CD14-positive monocyte (primary cell): ENCODE measurements around the gene PLXNA1. TPM values are rescaled to one million over a fixed set of nuclear protein-coding genes. Genes with fewer than 3 reads are reported as not detected.
A peak's percentile ranks its signal among the peaks of the same experiment; 100 is the strongest.

Source experiments
- DNase-seq, 3 donors: peaks; one replicate each; pipeline ENCODE4 v3.0.0-alpha.2; 2011 to 2022
- H2AFZ ChIP-seq: 2 replicates; pipeline ENCODE4 v1.6.0; 2012; ENCODE audit warnings: mild to moderate bottlenecking, low read depth, low read length, inconsistent platforms; ENCODE audit not compliant: insufficient read depth, poor library complexity, severe bottlenecking
- H3K27ac ChIP-seq, 2 donors: 1 replicate in 1 of 2; 2 replicates in 1 of 2; pipeline ENCODE4 v1.5.1; 2012 to 2013; ENCODE audit warnings: low read length in 2 of 2, control low read depth in 1 of 2, inconsistent platforms in 1 of 2, low read depth in 1 of 2, mild to moderate bottlenecking in 1 of 2
- H3K27me3 ChIP-seq, 2 donors: one replicate each; pipeline versions ENCODE4 v1.6.0 to v1.6.1; 2011 to 2013; ENCODE audit warnings: low read length in 2 of 2; ENCODE audit not compliant: control insufficient read depth in 2 of 2, insufficient read depth in 2 of 2
- H3K36me3 ChIP-seq, 2 donors: replicated peaks in 1 of 2; 1 replicate in 1 of 2; 2 replicates in 1 of 2; pipeline versions ENCODE4 v1.5.1 to v1.6.1; 2012 to 2013; ENCODE audit warnings: low read length in 2 of 2, control low read depth in 1 of 2, inconsistent platforms in 1 of 2, mild to moderate bottlenecking in 1 of 2; ENCODE audit not compliant: insufficient read depth in 2 of 2, control insufficient read depth in 1 of 2
- H3K4me1 ChIP-seq, 2 donors: 1 replicate in 1 of 2; 2 replicates in 1 of 2; pipeline versions ENCODE4 v1.5.1 to v1.6.1; 2012 to 2013; ENCODE audit warnings: low read length in 2 of 2, control low read depth in 1 of 2, inconsistent platforms in 1 of 2, mild to moderate bottlenecking in 1 of 2, moderate library complexity in 1 of 2; ENCODE audit not compliant: insufficient read depth in 2 of 2, control insufficient read depth in 1 of 2
- H3K4me2 ChIP-seq: replicated peaks from 2 replicates; pipeline ENCODE3; 2012; ENCODE audit warnings: low read length, moderate library complexity, mild to moderate bottlenecking; ENCODE audit not compliant: poor library complexity, severe bottlenecking; ENCODE audit errors: extremely low read depth
- H3K4me3 ChIP-seq, 3 experiments: fragments of 200-600 bp in 1 of 3; sonication (generic) in 1 of 3; replicated peaks in 1 of 3; 1 replicate in 2 of 3; 2 replicates in 1 of 3; pipeline ENCODE4 v1.5.1; 2011 to 2013; ENCODE audit warnings: low read length in 3 of 3, mild to moderate bottlenecking in 3 of 3, control low read depth in 2 of 3, low read depth in 2 of 3, inconsistent platforms in 1 of 3, moderate library complexity in 1 of 3
- H3K79me2 ChIP-seq: 2 replicates; pipeline ENCODE4 v1.6.0; 2012; ENCODE audit warnings: mild to moderate bottlenecking, control low read depth, inconsistent platforms, low read length, moderate library complexity; ENCODE audit not compliant: insufficient read depth
- H3K9ac ChIP-seq: 2 replicates; pipeline ENCODE4 v1.6.0; 2017; ENCODE audit warnings: low read length, mild to moderate bottlenecking; ENCODE audit not compliant: insufficient read depth, poor library complexity, severe bottlenecking
- H3K9me3 ChIP-seq, 2 donors: replicated peaks in 1 of 2; 1 replicate in 1 of 2; 2 replicates in 1 of 2; pipeline versions ENCODE4 v1.5.1 to v1.6.1; 2012 to 2013; ENCODE audit warnings: low read length in 2 of 2, control low read depth in 1 of 2; ENCODE audit not compliant: control insufficient read depth in 1 of 2, insufficient read depth in 1 of 2
- H4K20me1 ChIP-seq: 2 replicates; pipeline ENCODE4 v1.6.0; 2012; ENCODE audit warnings: mild to moderate bottlenecking, low read length, control low read depth, moderate library complexity; ENCODE audit not compliant: insufficient read depth
- H3K27ac Mint-ChIP-seq, 7 donors: one replicate each; pipeline ENCODE4 v1.8.0; 2020; ENCODE audit warnings: mild to moderate bottlenecking in 7 of 7, mixed read lengths in 7 of 7, moderate library complexity in 6 of 7, inconsistent platforms in 2 of 7
- H3K27me3 Mint-ChIP-seq, 3 donors: one replicate each; pipeline ENCODE4 v1.8.0; 2021 to 2022; ENCODE audit warnings: low read depth in 3 of 3, mild to moderate bottlenecking in 3 of 3, mixed read lengths in 3 of 3, moderate library complexity in 3 of 3, inconsistent platforms in 1 of 3
- H3K36me3 Mint-ChIP-seq, 2 donors: one replicate each; pipeline ENCODE4 v1.8.0; 2020; ENCODE audit warnings: mixed read lengths in 2 of 2, inconsistent platforms in 1 of 2, mild to moderate bottlenecking in 1 of 2
- H3K4me1 Mint-ChIP-seq: one replicate; pipeline ENCODE4 v1.8.0; 2020; ENCODE audit warnings: mild to moderate bottlenecking, mixed read lengths
- H3K4me3 Mint-ChIP-seq, 2 donors: one replicate each; pipeline ENCODE4 v1.8.0; 2020; ENCODE audit warnings: mild to moderate bottlenecking in 2 of 2, mixed read lengths in 2 of 2, moderate library complexity in 1 of 2
- H3K9me3 Mint-ChIP-seq, 7 donors: one replicate each; pipeline ENCODE4 v1.8.0; 2020 to 2022; ENCODE audit warnings: mixed read lengths in 7 of 7, mild to moderate bottlenecking in 6 of 7, moderate library complexity in 6 of 7, inconsistent platforms in 2 of 7
- WGBS: methylation state at CpG from one replicate; pipeline ENCODE4 v1.1.5; 2013; ENCODE audit warnings: missing lambda C conversion rate; ENCODE audit not compliant: insufficient coverage; 5-methylcytosine and 5-hydroxymethylcytosine counted together
- intact Hi-C, 2 donors: fragments of 100-400 bp; cut with micrococcal nuclease; formaldehyde crosslinking; loops; one replicate each; pipeline versions ENCODE4 v1.15.0 to v1.15.1; 2023
- polyA plus RNA-seq, 3 donors: library from polyadenylated mRNA; depleted of rRNA in 1 of 3; unstranded in 2 of 3; stranded (reverse) in 1 of 3; fragments of 300-500 nt in 2 of 3; fragments of >200 nt in 1 of 3; fragmentation: Illumina TruSeq in 2 of 3; gene quantifications; 1 replicate in 2 of 3; 2 replicates in 1 of 3; pipeline ENCODE4 v1.2.3, GENCODE V29; 2012 to 2021
- TF ChIP-seq, protein P1 (sequence below): fragments of 200-600 bp; IDR thresholded peaks from one replicate; pipeline ENCODE4 v1.8.0; 2022; ENCODE audit warnings: antibody characterized with exemption, mild to moderate bottlenecking

The PLXNA1 gene
- polyA plus RNA-seq, 3 donors, result 2.7 TPM; not detected in 2

DNA sequence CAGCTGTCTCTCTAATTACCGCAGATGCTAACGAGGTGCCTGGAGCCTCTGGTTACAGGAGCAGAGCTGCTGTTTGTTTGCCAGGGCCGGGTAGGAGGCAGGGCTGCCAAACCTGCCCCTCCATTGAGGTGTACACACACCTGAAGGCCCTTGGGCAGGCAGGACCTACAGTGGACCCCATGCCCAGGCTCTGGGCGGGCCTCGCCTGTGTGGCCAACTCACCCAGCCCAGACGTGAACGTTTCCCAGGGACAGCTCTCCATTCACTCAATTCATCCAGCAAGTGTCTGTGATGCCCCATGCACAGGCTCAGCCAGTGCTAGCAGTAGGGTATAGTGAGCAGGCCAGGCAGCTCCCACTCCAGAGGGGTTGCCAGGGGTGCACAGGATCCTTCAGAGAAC lies 43.7 kb downstream of the PLXNA1 start:
- WGBS, result 100% methylated on average over 5 of the region's 7 CpGs
- H4K20me1 ChIP-seq, result no peaks in the 10 kb centered on the region
- intact Hi-C loops, result no loop called here
- no peak for DNase-seq
- H3K36me3 ChIP-seq, result no peaks in the 10 kb centered on the region
- TF ChIP-seq, protein P1, sequence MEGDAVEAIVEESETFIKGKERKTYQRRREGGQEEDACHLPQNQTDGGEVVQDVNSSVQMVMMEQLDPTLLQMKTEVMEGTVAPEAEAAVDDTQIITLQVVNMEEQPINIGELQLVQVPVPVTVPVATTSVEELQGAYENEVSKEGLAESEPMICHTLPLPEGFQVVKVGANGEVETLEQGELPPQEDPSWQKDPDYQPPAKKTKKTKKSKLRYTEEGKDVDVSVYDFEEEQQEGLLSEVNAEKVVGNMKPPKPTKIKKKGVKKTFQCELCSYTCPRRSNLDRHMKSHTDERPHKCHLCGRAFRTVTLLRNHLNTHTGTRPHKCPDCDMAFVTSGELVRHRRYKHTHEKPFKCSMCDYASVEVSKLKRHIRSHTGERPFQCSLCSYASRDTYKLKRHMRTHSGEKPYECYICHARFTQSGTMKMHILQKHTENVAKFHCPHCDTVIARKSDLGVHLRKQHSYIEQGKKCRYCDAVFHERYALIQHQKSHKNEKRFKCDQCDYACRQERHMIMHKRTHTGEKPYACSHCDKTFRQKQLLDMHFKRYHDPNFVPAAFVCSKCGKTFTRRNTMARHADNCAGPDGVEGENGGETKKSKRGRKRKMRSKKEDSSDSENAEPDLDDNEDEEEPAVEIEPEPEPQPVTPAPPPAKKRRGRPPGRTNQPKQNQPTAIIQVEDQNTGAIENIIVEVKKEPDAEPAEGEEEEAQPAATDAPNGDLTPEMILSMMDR, result no peak
- H3K27ac Mint-ChIP-seq, result peak overlapping the region in 1 of 7 donors; percentile 30
- H2AFZ ChIP-seq, result no peak overlapping the region
- H3K9me3 ChIP-seq, result no peaks in the 10 kb centered on the region
- peaks cover 2% of the 10 kb centered on the region for H3K4me1 Mint-ChIP-seq
- H3K4me2 ChIP-seq, result no peak overlapping the region
- no peak overlapping the region for H3K4me3 ChIP-seq
- no peak overlapping the region for H3K4me3 Mint-ChIP-seq
- no peaks in the 10 kb centered on the region for H3K79me2 ChIP-seq
- H3K27ac ChIP-seq, result no peak overlapping the region
- no peaks in the 10 kb centered on the region for H3K4me1 ChIP-seq
- no peaks in the 10 kb centered on the region for H3K36me3 Mint-ChIP-seq
- no peak overlapping the region for H3K9ac ChIP-seq
- H3K27me3 ChIP-seq, result no peaks in the 10 kb centered on the region
- peaks cover 0 to 2% (median 0%) of the 10 kb centered on the region in 7 donors for H3K9me3 Mint-ChIP-seq
- H3K27me3 Mint-ChIP-seq, result peaks cover 0 to 2% (median 2%) of the 10 kb centered on the region in 3 donors

DNA sequence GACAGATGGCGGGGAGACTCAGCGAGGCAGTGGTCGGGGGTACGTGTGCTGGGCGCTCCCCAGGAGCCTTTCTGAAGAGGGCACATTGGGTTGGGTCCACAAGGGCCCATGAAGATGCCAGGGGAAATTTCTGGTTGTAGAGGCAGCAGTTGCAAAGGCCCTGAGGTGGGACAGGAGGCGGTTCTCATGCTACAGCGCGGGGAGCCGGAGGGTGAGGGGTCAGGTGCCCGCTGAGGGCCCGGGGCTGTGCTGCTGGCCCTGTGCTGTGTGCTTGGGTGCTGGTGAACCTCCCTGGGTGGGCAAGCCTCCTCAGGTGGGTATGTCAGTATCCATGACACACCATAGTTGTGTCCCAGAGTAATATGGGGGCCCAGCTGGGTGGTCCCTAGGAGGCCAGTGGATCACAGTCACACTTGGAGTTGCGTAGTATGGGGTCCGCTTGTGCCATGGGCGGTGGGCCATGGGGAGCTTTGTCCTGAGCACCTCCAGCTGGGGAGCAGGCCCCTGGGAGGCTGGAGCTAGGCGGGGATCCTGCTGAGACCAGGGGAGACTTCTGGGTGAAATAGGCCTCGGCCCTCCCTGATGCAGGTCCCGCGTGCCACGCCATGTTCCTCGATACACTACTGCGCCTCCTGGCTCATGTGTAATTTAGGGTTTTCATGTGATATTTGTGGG lies 44.3 kb downstream of the PLXNA1 start:
- WGBS, result 95% methylated on average over 21 of the region's 21 CpGs
- H3K9me3 Mint-ChIP-seq, result peaks cover 0 to 2% (median 0%) of the 10 kb centered on the region in 7 donors
- H3K9ac ChIP-seq, result no peak overlapping the region
- peak overlapping the region in 1 of 7 donors; percentile 34 for H3K27ac Mint-ChIP-seq
- H3K4me2 ChIP-seq, result no peak overlapping the region
- H3K79me2 ChIP-seq, result no peaks in the 10 kb centered on the region
- H3K4me1 Mint-ChIP-seq, result peaks cover 2% of the 10 kb centered on the region
- no peak overlapping the region for H3K4me3 Mint-ChIP-seq
- H3K36me3 ChIP-seq, result no peaks in the 10 kb centered on the region
- TF ChIP-seq, protein P1, result no peak
- peaks cover 0 to 2% (median 2%) of the 10 kb centered on the region in 3 donors for H3K27me3 Mint-ChIP-seq
- no peak overlapping the region for H2AFZ ChIP-seq
- DNase-seq, result no peak
- no peaks in the 10 kb centered on the region for H3K27me3 ChIP-seq
- H4K20me1 ChIP-seq, result no peaks in the 10 kb centered on the region
- no peak overlapping the region for H3K4me3 ChIP-seq
- intact Hi-C loops, result no loop called here
- H3K27ac ChIP-seq, result no peak overlapping the region
- no peaks in the 10 kb centered on the region for H3K9me3 ChIP-seq
- H3K36me3 Mint-ChIP-seq, result no peaks in the 10 kb centered on the region
- no peaks in the 10 kb centered on the region for H3K4me1 ChIP-seq
